Upper lobe of right lung (tissue), 1 donor: ENCODE data around the gene GALT. TPM values are rescaled to one million over a fixed set of nuclear protein-coding genes. Genes with fewer than 3 reads are reported as not detected.

Experiments used
- ATAC-seq: fragments of 200-7000 bp; cut with Tn5 transposase; one replicate; pipeline ENCODE4 v1.9.1; 2020; ENCODE audit warnings: mild to moderate bottlenecking, moderate library complexity
- DNase-seq: peaks from one replicate; pipeline ENCODE4 v3.0.0-alpha.2; 2020
- H3K27ac ChIP-seq: fragments of 200-600 bp; one replicate; pipeline ENCODE4 v1.8.0; 2022
- H3K27me3 ChIP-seq: fragments of 200-600 bp; one replicate; pipeline ENCODE4 v1.8.0; 2022; ENCODE audit warnings: mild to moderate bottlenecking
- H3K36me3 ChIP-seq: fragments of 200-600 bp; one replicate; pipeline ENCODE4 v1.8.0; 2022
- H3K4me1 ChIP-seq: fragments of 200-600 bp; one replicate; pipeline ENCODE4 v1.8.0; 2022
- H3K4me3 ChIP-seq: fragments of 200-600 bp; one replicate; pipeline ENCODE4 v1.8.0; 2022; ENCODE audit warnings: mild to moderate bottlenecking
- H3K9me3 ChIP-seq: fragments of 200-600 bp; one replicate; pipeline ENCODE4 v1.8.0; 2022
- CTCF ChIP-seq: fragments of 200-600 bp; IDR thresholded peaks from one replicate; pipeline ENCODE4 v1.8.0; 2022; ENCODE audit warnings: antibody characterized with exemption
- intact Hi-C: fragments of 100-400 bp; cut with DNase I; formaldehyde crosslinking; loops from one replicate; pipeline ENCODE4 v1.11.0; 2022
- long read RNA-seq: library from polyadenylated mRNA; unstranded; transcript quantifications from one replicate; pipeline ENCODE4 v2.0.0, GENCODE V29; 2021
- total RNA-seq: library from RNA; stranded (reverse); fragmentation: NEBNext Ultra II Directional; extraction: Animal tissue kit (Norgen Biotek cat#: 25700); gene quantifications from one replicate; pipeline ENCODE4 v1.2.1, GENCODE V29; 2021
- donor health status: DM: no; HTN: yes; CAD: no; lungs with severe emphysema.

GALT gene
- 47.6 TPM for total RNA-seq
- long read RNA-seq, transcript GALT-201 (11 exons, 1,768 nt): major isoform, 18 of 43 reads
- long read RNA-seq, partial matches to known transcripts: 5 of 43 reads
- long read RNA-seq, other reads (novel, unspliced or antisense): 20 of 43 reads

GRCh38 chr9:34646211-34647083 is at the start of gene GALT:
TSS of gene GALT (plus strand) at chr9:34646675. CDS start at chr9:34646705, 30 bp downstream.
- intact Hi-C loops: no loop called here
- DNase-seq (peak; percentile 98), ATAC-seq (peak; percentile 96)
- TF ChIP-seq CTCF: peak; percentile 29
- H3K9me3 ChIP-seq: no peaks in the 10 kb centered on the region
- H3K27ac ChIP-seq: peak within 1 kb of the TSS; percentile 86
- no peaks in the 10 kb centered on the region for H3K27me3 ChIP-seq
- H3K36me3 ChIP-seq: peaks cover 18% of the 10 kb centered on the region
- H3K4me3 ChIP-seq: peak within 1 kb of the TSS; percentile 81
- peaks cover 25% of the 10 kb centered on the region for H3K4me1 ChIP-seq

- peaks cover 1% of the 10 kb centered on the region for H3K27me3 ChIP-seq
- no peak for ATAC-seq
- H3K27ac ChIP-seq: no peak overlapping the region
- H3K4me3 ChIP-seq: no peak overlapping the region
- no peak for TF ChIP-seq CTCF
- DNase-seq: no peak
- no peaks in the 10 kb centered on the region for H3K36me3 ChIP-seq
- no peaks in the 10 kb centered on the region for H3K4me1 ChIP-seq
- intact Hi-C loops: no loop called here
- H3K9me3 ChIP-seq: no peaks in the 10 kb centered on the region
These were observed 46.9 kb upstream of the GALT start for GRCh38 chr9:34599546-34599945.

GRCh38 chr9:34600908-34601307 is 45.6 kb upstream of the GALT start:
- H3K36me3 ChIP-seq: no peaks in the 10 kb centered on the region
- no peak for TF ChIP-seq CTCF
- intact Hi-C loops: loop anchor here (10.0 kb wide), 1 partner anchor 56 kb away; no protein-coding TSS in a partner anchor
- no peaks in the 10 kb centered on the region for H3K27me3 ChIP-seq
- DNase-seq: no peak
- ATAC-seq: no peak
- no peak overlapping the region for H3K4me3 ChIP-seq
- H3K27ac ChIP-seq: no peak overlapping the region
- H3K9me3 ChIP-seq: no peaks in the 10 kb centered on the region
- H3K4me1 ChIP-seq: no peaks in the 10 kb centered on the region

- Histone ChIP-seq H3K4me1 (no peaks in the 10 kb centered on the region), H3K27ac (no peak overlapping the region), H3K36me3 (no peaks in the 10 kb centered on the region), H3K4me3 (no peak overlapping the region), H3K27me3 (no peaks in the 10 kb centered on the region), H3K9me3 (no peaks in the 10 kb centered on the region)
- ATAC-seq: no peak
- DNase-seq: no peak
- TF ChIP-seq CTCF: no peak
- intact Hi-C loops: loop anchor here (10.0 kb wide), 1 partner anchor 57 kb away; no protein-coding TSS in a partner anchor
These were observed 44.4 kb upstream of the GALT start for GRCh38 chr9:34601937-34602573.

GRCh38 chr9:34603610-34604231 is 42.8 kb upstream of the GALT start:
- no peaks in the 10 kb centered on the region for H3K4me1 ChIP-seq

More at GRCh38 chr9:34603610-34604231, 42.8 kb upstream of the GALT start:
- no peak overlapping the region for H3K27ac ChIP-seq
- no peaks in the 10 kb centered on the region for H3K9me3 ChIP-seq
- intact Hi-C loops: loop anchor here (10.0 kb wide), 1 partner anchor 59 kb away; no protein-coding TSS in a partner anchor
- DNase-seq: peak; percentile 85
- no peaks in the 10 kb centered on the region for H3K27me3 ChIP-seq
- no peak overlapping the region for H3K4me3 ChIP-seq
- H3K36me3 ChIP-seq: no peaks in the 10 kb centered on the region
- TF ChIP-seq CTCF: peak; percentile 97
- ATAC-seq: peak; percentile 92
